Measurements from ENCODE around the gene NSDHL. TPM values are rescaled to one million over a fixed set of nuclear protein-coding genes. Genes with fewer than 3 reads are reported as not detected.

Gene NSDHL
- total RNA-seq, 1 experiment from 2014 or later: 22.1 TPM

GRCh38 chrX:152845618-152846240 is 14.9 kb downstream of the NSDHL start:
- Histone ChIP-seq H3K4me1 (ENCODE audit: control insufficient read depth in 1 of 2, insufficient read depth in 2 of 2, low read length in 2 of 2) (no peaks in the 10 kb centered on the region), H3K27me3 (ENCODE audit: insufficient read depth, low read length) (no peaks in the 10 kb centered on the region), H3K9me3 (ENCODE audit: control insufficient read depth in 1 of 2, insufficient read depth in 1 of 2, low read depth in 1 of 2, low read length in 2 of 2) (no peaks in the 10 kb centered on the region), H3K9ac (ENCODE audit: low read length) (no peak overlapping the region), H3K27ac (ENCODE audit: low read depth, low read length) (no peak overlapping the region), H3K4me3 (replicated peaks in 1 of 2; ENCODE audit: low read depth in 1 of 2, low read length in 2 of 2) (no peak overlapping the region), H3K79me2 (ENCODE audit: insufficient read depth, low read length) (0 out of 2 replicates have a peak, but pooled peaks cover 9% of the 10 kb centered on the region), H3K4me2 (ENCODE audit: low read length) (no peak overlapping the region), H4K20me1 (ENCODE audit: insufficient read depth) (no peaks in the 10 kb centered on the region), H2AFZ (ENCODE audit: low read depth, low read length, poor library complexity, severe bottlenecking) (no peak overlapping the region), H3K9me2 (ENCODE audit: insufficient read depth) (no peaks in the 10 kb centered on the region), H3K36me3 (ENCODE audit: control insufficient read depth in 1 of 2, insufficient read depth in 2 of 2, low read length in 2 of 2) (peaks cover 0 to 3% of the 10 kb centered on the region in 2 experiments; a peak in 1 of 4 replicates)
- DNase-seq (ENCODE audit: low read depth, low spot score): no peak
- ATAC-seq: no peak
- intact Hi-C loops (cut with micrococcal nuclease): no loop called here
- ChIA-PET CTCF (no interaction called here), RAD21 (ENCODE audit: low non-redundant PET in 1 of 2, low total read pairs in 2 of 2, uncharacterized antibody in 2 of 2, unreplicated experiment in 2 of 2) (no interaction called here), POLR2A (no interaction called here)
- BruUV-seq (replicated peaks): no TSS peak
- TF ChIP-seq ZFX (IDR thresholded peaks at IDR 0.05) (no peak), CBX3 (IDR thresholded peaks at IDR 0.05; ENCODE audit: low read depth) (no peak)

- no peaks in the 10 kb centered on the region for H4K20me1 ChIP-seq (ENCODE audit: insufficient read depth)
- no peak overlapping the region for H3K9ac ChIP-seq (ENCODE audit: low read length)
- DNase-seq (ENCODE audit: low read depth, low spot score): no peak
- no peaks in the 10 kb centered on the region for H3K4me1 ChIP-seq (ENCODE audit: control insufficient read depth in 1 of 2, insufficient read depth in 2 of 2, low read length in 2 of 2)
- ChIA-PET CTCF (no interaction called here), POLR2A (no interaction called here), RAD21 (ENCODE audit: low non-redundant PET in 1 of 2, low total read pairs in 2 of 2, uncharacterized antibody in 2 of 2, unreplicated experiment in 2 of 2) (no interaction called here)
- no peak overlapping the region for H2AFZ ChIP-seq (ENCODE audit: low read depth, low read length, poor library complexity, severe bottlenecking)
- H3K79me2 ChIP-seq (ENCODE audit: insufficient read depth, low read length): 0 out of 2 replicates have a peak, but pooled peaks cover 9% of the 10 kb centered on the region
- no peak overlapping the region for H3K4me2 ChIP-seq (ENCODE audit: low read length)
- no TSS peak for BruUV-seq (replicated peaks)
- H3K27ac ChIP-seq (ENCODE audit: low read depth, low read length): no peak overlapping the region
- no peaks in the 10 kb centered on the region for H3K9me2 ChIP-seq (ENCODE audit: insufficient read depth)
- H3K27me3 ChIP-seq (ENCODE audit: insufficient read depth, low read length): no peaks in the 10 kb centered on the region
- TF ChIP-seq CTCF (IDR thresholded peaks at IDR 0.05 in 2 of 3, conservative IDR thresholded peaks at IDR 0.05 in 1 of 3; ENCODE audit: borderline replicate concordance in 1 of 3, insufficient read depth in 1 of 3, low read depth in 2 of 3, low read length in 2 of 3): no peak
- no peak for TF ChIP-seq EZH2phosphoT487 (IDR thresholded peaks at IDR 0.05; ENCODE audit: borderline replicate concordance)
- TF ChIP-seq REST (IDR thresholded peaks at IDR 0.05; ENCODE audit: low read depth): no peak
- H3K36me3 ChIP-seq (ENCODE audit: control insufficient read depth in 1 of 2, insufficient read depth in 2 of 2, low read length in 2 of 2): peaks cover 0 to 3% of the 10 kb centered on the region in 2 experiments; a peak in 1 of 4 replicates
- H3K9me3 ChIP-seq (ENCODE audit: control insufficient read depth in 1 of 2, insufficient read depth in 1 of 2, low read depth in 1 of 2, low read length in 2 of 2): no peaks in the 10 kb centered on the region
- no peak for ATAC-seq
- H3K4me3 ChIP-seq (replicated peaks in 1 of 2; ENCODE audit: low read depth in 1 of 2, low read length in 2 of 2): no peak overlapping the region
- intact Hi-C loops (cut with micrococcal nuclease): no loop called here
These were observed 16.4 kb downstream of the NSDHL start for GRCh38 chrX:152847281-152847680.
